ENCODE results near the gene MLLT3. TPM values are rescaled to one million over a fixed set of nuclear protein-coding genes. Genes with fewer than 3 reads are reported as not detected.

Gene MLLT3
- total and polyA plus RNA-seq, 2 donors (not counting 1 experiment from before 2014, with no cell fraction given): 37.3 to 43.8 TPM

- no peak for TF ChIP-seq CTCF (conservative IDR thresholded peaks at IDR 0.05 in 1 of 2, IDR thresholded peaks at IDR 0.05 in 1 of 2; ENCODE audit: low read depth in 1 of 2, low read length in 2 of 2)
- TF ChIP-seq EZH2 (IDR thresholded peaks at IDR 0.05; ENCODE audit: low read length, missing control alignments): no peak
- Histone ChIP-seq H3K9me3 (ENCODE audit: control insufficient read depth, insufficient read depth, low read depth, low read length) (no peaks in the 10 kb centered on the region), H3K27me3 (ENCODE audit: control insufficient read depth, insufficient read depth, low read length) (no peaks in the 10 kb centered on the region), H2AFZ (ENCODE audit: low read length) (no peak overlapping the region), H3K4me2 (ENCODE audit: extremely low read depth, insufficient read depth, low read length) (no peak overlapping the region), H3K36me3 (ENCODE audit: control insufficient read depth, insufficient read depth, low read length) (no peaks in the 10 kb centered on the region), H3K9ac (ENCODE audit: insufficient read depth, low read length) (no peak overlapping the region), H3K4me3 (replicated peaks in 1 of 4; ENCODE audit: control extremely low read depth in 1 of 4, insufficient read depth in 1 of 4, low read depth in 3 of 4, low read length in 4 of 4) (no peak overlapping the region), H3K27ac (ENCODE audit: insufficient read depth, low read length) (no peak overlapping the region), H3K79me2 (ENCODE audit: control insufficient read depth, insufficient read depth, low read length) (no peaks in the 10 kb centered on the region), H3K4me1 (ENCODE audit: control insufficient read depth, extremely low read depth, insufficient read depth, low read length) (no peaks in the 10 kb centered on the region), H4K20me1 (ENCODE audit: control insufficient read depth, extremely low read depth, insufficient read depth, low read length) (no peaks in the 10 kb centered on the region)
- DNase-seq (ENCODE audit: low read depth in 2 of 2): no peak
Observed at GRCh38 chr9:20478786-20479185, 143.5 kb downstream of the MLLT3 start.

GRCh38 chr9:20477940-20478620 is 144.2 kb downstream of the MLLT3 start:
- Histone ChIP-seq H3K9ac (ENCODE audit: insufficient read depth, low read length) (no peak overlapping the region), H3K4me1 (ENCODE audit: control insufficient read depth, extremely low read depth, insufficient read depth, low read length) (no peaks in the 10 kb centered on the region), H3K79me2 (ENCODE audit: control insufficient read depth, insufficient read depth, low read length) (no peaks in the 10 kb centered on the region), H3K4me2 (ENCODE audit: extremely low read depth, insufficient read depth, low read length) (no peak overlapping the region), H2AFZ (ENCODE audit: low read length) (no peak overlapping the region), H3K27me3 (ENCODE audit: control insufficient read depth, insufficient read depth, low read length) (no peaks in the 10 kb centered on the region), H3K27ac (ENCODE audit: insufficient read depth, low read length) (no peak overlapping the region), H3K9me3 (ENCODE audit: control insufficient read depth, insufficient read depth, low read depth, low read length) (no peaks in the 10 kb centered on the region), H3K36me3 (ENCODE audit: control insufficient read depth, insufficient read depth, low read length) (no peaks in the 10 kb centered on the region), H3K4me3 (replicated peaks in 1 of 4; ENCODE audit: control extremely low read depth in 1 of 4, insufficient read depth in 1 of 4, low read depth in 3 of 4, low read length in 4 of 4) (no peak overlapping the region), H4K20me1 (ENCODE audit: control insufficient read depth, extremely low read depth, insufficient read depth, low read length) (no peaks in the 10 kb centered on the region)
- TF ChIP-seq EZH2 (IDR thresholded peaks at IDR 0.05; ENCODE audit: low read length, missing control alignments): no peak
- no peak for TF ChIP-seq CTCF (conservative IDR thresholded peaks at IDR 0.05 in 1 of 2, IDR thresholded peaks at IDR 0.05 in 1 of 2; ENCODE audit: low read depth in 1 of 2, low read length in 2 of 2)
- peak in 1 of 2 donors; percentile 69 for DNase-seq (ENCODE audit: low read depth in 2 of 2)

- Histone ChIP-seq H3K4me3 (replicated peaks in 1 of 4; ENCODE audit: control extremely low read depth in 1 of 4, insufficient read depth in 1 of 4, low read depth in 3 of 4, low read length in 4 of 4) (no peak overlapping the region), H2AFZ (ENCODE audit: low read length) (no peak overlapping the region), H3K9me3 (ENCODE audit: control insufficient read depth, insufficient read depth, low read depth, low read length) (no peaks in the 10 kb centered on the region), H3K4me1 (ENCODE audit: control insufficient read depth, extremely low read depth, insufficient read depth, low read length) (no peaks in the 10 kb centered on the region), H3K9ac (ENCODE audit: insufficient read depth, low read length) (no peak overlapping the region), H3K79me2 (ENCODE audit: control insufficient read depth, insufficient read depth, low read length) (no peaks in the 10 kb centered on the region), H3K4me2 (ENCODE audit: extremely low read depth, insufficient read depth, low read length) (no peak overlapping the region), H3K27ac (ENCODE audit: insufficient read depth, low read length) (no peak overlapping the region), H3K27me3 (ENCODE audit: control insufficient read depth, insufficient read depth, low read length) (no peaks in the 10 kb centered on the region), H4K20me1 (ENCODE audit: control insufficient read depth, extremely low read depth, insufficient read depth, low read length) (no peaks in the 10 kb centered on the region), H3K36me3 (ENCODE audit: control insufficient read depth, insufficient read depth, low read length) (no peaks in the 10 kb centered on the region)
- no peak for TF ChIP-seq CTCF (conservative IDR thresholded peaks at IDR 0.05 in 1 of 2, IDR thresholded peaks at IDR 0.05 in 1 of 2; ENCODE audit: low read depth in 1 of 2, low read length in 2 of 2)
- TF ChIP-seq EZH2 (IDR thresholded peaks at IDR 0.05; ENCODE audit: low read length, missing control alignments): no peak
- peak in 1 of 2 donors; percentile 51 for DNase-seq (ENCODE audit: low read depth in 2 of 2)
Observed at GRCh38 chr9:20476912-20477521, 145.3 kb downstream of the MLLT3 start.
